ENCODE results near the gene USP3.

DNA sequence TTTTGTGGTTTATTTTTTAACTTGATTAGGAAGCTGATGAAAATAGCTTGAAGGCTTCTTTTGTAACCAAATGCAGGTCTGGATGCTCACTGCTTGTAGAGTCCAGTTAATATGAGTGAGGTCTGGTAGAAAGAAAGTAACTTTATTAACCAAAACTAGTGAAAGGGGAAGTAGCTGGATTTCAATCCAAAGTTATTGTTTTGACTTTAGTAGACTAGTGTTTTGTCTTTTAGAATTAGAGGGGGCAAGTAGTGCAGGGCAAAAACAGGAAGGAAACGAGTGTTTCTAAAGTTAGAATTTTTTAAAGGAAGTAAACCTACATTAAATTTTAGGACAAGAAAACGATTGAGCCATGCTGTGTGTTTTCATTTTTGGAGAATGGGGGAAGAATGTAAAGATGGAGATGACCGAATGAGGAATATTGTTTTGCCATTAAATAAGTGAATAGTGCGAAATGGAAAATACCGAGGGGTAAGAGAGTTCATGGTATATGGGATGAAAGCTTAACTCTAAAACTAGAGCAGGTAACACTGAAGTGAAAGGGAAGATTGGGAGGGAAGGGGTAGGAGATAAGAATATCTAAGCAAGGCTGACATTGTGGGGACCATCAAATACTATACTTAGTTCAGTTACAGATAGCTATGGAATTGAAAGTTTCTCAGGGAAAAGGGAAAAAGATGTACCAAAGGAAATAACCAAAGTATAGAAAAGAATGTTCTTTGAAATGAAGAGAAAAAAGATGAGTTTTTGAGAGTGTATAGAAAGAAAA lies 40.0 kb downstream of the USP3 start:
- TF ChIP-seq ELF1 (IDR thresholded peaks at IDR 0.05) (no peak), REST (IDR thresholded peaks at IDR 0.05; ENCODE audit: low read depth, low read length) (no peak), EP300 (IDR thresholded peaks at IDR 0.05; ENCODE audit: borderline replicate concordance in 1 of 2, low read depth in 1 of 2, low read length in 1 of 2) (no peak), RCOR1 (IDR thresholded peaks at IDR 0.05; ENCODE audit: low read length) (no peak), NRF1 (IDR thresholded peaks at IDR 0.05; ENCODE audit: low read depth, low read length) (no peak), SMC3 (IDR thresholded peaks at IDR 0.05; ENCODE audit: low read depth, low read length) (no peak), FOSL2 (IDR thresholded peaks at IDR 0.05; ENCODE audit: borderline replicate concordance, low read depth) (no peak), RAD21 (IDR thresholded peaks at IDR 0.05; ENCODE audit: low read length) (no peak), RFX5 (IDR thresholded peaks at IDR 0.05; ENCODE audit: low read length) (no peak), POLR2AphosphoS5 (IDR thresholded peaks at IDR 0.05; ENCODE audit: low read depth, low read length) (no peak), EZH2phosphoT487 (IDR thresholded peaks at IDR 0.05; ENCODE audit: borderline replicate concordance, low read depth) (no peak)
- TF ChIP-seq, protein P1, sequence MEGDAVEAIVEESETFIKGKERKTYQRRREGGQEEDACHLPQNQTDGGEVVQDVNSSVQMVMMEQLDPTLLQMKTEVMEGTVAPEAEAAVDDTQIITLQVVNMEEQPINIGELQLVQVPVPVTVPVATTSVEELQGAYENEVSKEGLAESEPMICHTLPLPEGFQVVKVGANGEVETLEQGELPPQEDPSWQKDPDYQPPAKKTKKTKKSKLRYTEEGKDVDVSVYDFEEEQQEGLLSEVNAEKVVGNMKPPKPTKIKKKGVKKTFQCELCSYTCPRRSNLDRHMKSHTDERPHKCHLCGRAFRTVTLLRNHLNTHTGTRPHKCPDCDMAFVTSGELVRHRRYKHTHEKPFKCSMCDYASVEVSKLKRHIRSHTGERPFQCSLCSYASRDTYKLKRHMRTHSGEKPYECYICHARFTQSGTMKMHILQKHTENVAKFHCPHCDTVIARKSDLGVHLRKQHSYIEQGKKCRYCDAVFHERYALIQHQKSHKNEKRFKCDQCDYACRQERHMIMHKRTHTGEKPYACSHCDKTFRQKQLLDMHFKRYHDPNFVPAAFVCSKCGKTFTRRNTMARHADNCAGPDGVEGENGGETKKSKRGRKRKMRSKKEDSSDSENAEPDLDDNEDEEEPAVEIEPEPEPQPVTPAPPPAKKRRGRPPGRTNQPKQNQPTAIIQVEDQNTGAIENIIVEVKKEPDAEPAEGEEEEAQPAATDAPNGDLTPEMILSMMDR (IDR thresholded peaks at IDR 0.05): no peak
- TF ChIP-seq, protein P2, sequence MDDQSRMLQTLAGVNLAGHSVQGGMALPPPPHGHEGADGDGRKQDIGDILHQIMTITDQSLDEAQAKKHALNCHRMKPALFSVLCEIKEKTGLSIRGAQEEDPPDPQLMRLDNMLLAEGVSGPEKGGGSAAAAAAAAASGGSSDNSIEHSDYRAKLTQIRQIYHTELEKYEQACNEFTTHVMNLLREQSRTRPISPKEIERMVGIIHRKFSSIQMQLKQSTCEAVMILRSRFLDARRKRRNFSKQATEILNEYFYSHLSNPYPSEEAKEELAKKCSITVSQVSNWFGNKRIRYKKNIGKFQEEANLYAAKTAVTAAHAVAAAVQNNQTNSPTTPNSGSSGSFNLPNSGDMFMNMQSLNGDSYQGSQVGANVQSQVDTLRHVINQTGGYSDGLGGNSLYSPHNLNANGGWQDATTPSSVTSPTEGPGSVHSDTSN (IDR thresholded peaks at IDR 0.05): no peak

Data from SK-N-SH (cell line).